Measurements from ENCODE around the gene FGD4.

The FGD4 gene

GRCh38 chr12:32609966-32610365 lies 210.6 kb downstream of the FGD4 start:
- TF ChIP-seq CTCF (IDR thresholded peaks at IDR 0.05) = no peak
- H3K79me2 ChIP-seq = no peaks in the 10 kb centered on the region

GRCh38 chr12:32611986-32612385 lies 212.6 kb downstream of the FGD4 start:
- Histone ChIP-seq H3K27me3 (ENCODE audit: control insufficient read depth, insufficient read depth, low read length) (no peaks in the 10 kb centered on the region), H2AFZ (no peak overlapping the region), H3K36me3 (ENCODE audit: control insufficient read depth, insufficient read depth, low read length) (no peaks in the 10 kb centered on the region), H3K9me3 (ENCODE audit: control insufficient read depth, low read length) (no peaks in the 10 kb centered on the region), H3K9ac (no peak overlapping the region), H3K4me3 (ENCODE audit: low read depth, low read length) (no peak overlapping the region), H3K4me2 (ENCODE audit: low read length) (no peak overlapping the region), H3K27ac (no peak overlapping the region), H3K4me1 (no peaks in the 10 kb centered on the region), H3K79me2 (no peaks in the 10 kb centered on the region)
- TF ChIP-seq CTCF (IDR thresholded peaks at IDR 0.05) = no peak

More at GRCh38 chr12:32609966-32610365, 210.6 kb downstream of the FGD4 start:
- Histone ChIP-seq H2AFZ (no peak overlapping the region), H3K4me3 (ENCODE audit: low read depth, low read length) (no peak overlapping the region), H3K4me1 (peaks cover 13% of the 10 kb centered on the region), H3K4me2 (ENCODE audit: low read length) (no peak overlapping the region), H3K9me3 (ENCODE audit: control insufficient read depth, low read length) (no peaks in the 10 kb centered on the region), H3K27me3 (ENCODE audit: control insufficient read depth, insufficient read depth, low read length) (no peaks in the 10 kb centered on the region), H3K27ac (no peak overlapping the region), H3K9ac (no peak overlapping the region), H3K36me3 (ENCODE audit: control insufficient read depth, insufficient read depth, low read length) (no peaks in the 10 kb centered on the region)

- Histone ChIP-seq H3K4me3 (ENCODE audit: low read depth, low read length) (no peak overlapping the region), H3K27ac (no peak overlapping the region), H3K9me3 (ENCODE audit: control insufficient read depth, low read length) (no peaks in the 10 kb centered on the region), H3K79me2 (no peaks in the 10 kb centered on the region), H2AFZ (no peak overlapping the region), H3K36me3 (ENCODE audit: control insufficient read depth, insufficient read depth, low read length) (no peaks in the 10 kb centered on the region), H3K9ac (no peak overlapping the region), H3K4me2 (ENCODE audit: low read length) (no peak overlapping the region), H3K27me3 (ENCODE audit: control insufficient read depth, insufficient read depth, low read length) (no peaks in the 10 kb centered on the region), H3K4me1 (no peaks in the 10 kb centered on the region)
- TF ChIP-seq CTCF (IDR thresholded peaks at IDR 0.05) = no peak
These were observed 213.6 kb downstream of the FGD4 start for GRCh38 chr12:32612658-32613614.

- TF ChIP-seq CTCF (IDR thresholded peaks at IDR 0.05) = no peak
These were observed 216.1 kb downstream of the FGD4 start for GRCh38 chr12:32615441-32615840.

More at GRCh38 chr12:32615441-32615840, 216.1 kb downstream of the FGD4 start:
- no peak overlapping the region for H3K4me2 ChIP-seq (ENCODE audit: low read length)
- no peaks in the 10 kb centered on the region for H3K79me2 ChIP-seq
- H3K27ac ChIP-seq = no peak overlapping the region
- no peaks in the 10 kb centered on the region for H3K9me3 ChIP-seq (ENCODE audit: control insufficient read depth, low read length)
- H3K9ac ChIP-seq = no peak overlapping the region
- no peaks in the 10 kb centered on the region for H3K4me1 ChIP-seq
- no peaks in the 10 kb centered on the region for H3K27me3 ChIP-seq (ENCODE audit: control insufficient read depth, insufficient read depth, low read length)
- no peak overlapping the region for H2AFZ ChIP-seq
- H3K36me3 ChIP-seq (ENCODE audit: control insufficient read depth, insufficient read depth, low read length) = no peaks in the 10 kb centered on the region
- H3K4me3 ChIP-seq (ENCODE audit: low read depth, low read length) = no peak overlapping the region

Measured in parathyroid adenoma (tissue), 2 donors.